Naive thymus-derived CD4-positive, alpha-beta T cell (primary cell): ENCODE data around the gene RBM5. TPM values are rescaled to one million over a fixed set of nuclear protein-coding genes. Genes with fewer than 3 reads are reported as not detected.
"Not testable (repeated sequence)": the region's sequence is repeated elsewhere in the genome, so short reads cannot be mapped to it uniquely, and the experiment has no call there.

Experiments used
- ATAC-seq: fragments of 150-1000 bp; cut with Tn5 transposase; 2 replicates; pipeline ENCODE4 v1.10.0; 2021; ENCODE audit warnings: mild to moderate bottlenecking, moderate library complexity
- CTCF ChIA-PET: fragments of 350-600 bp; sonication (Branson Sonifier 250); formaldehyde crosslinking; loops from one replicate; lab custom pipeline; 2021; ENCODE audit warnings: antibody characterized with exemption; lab: Charles Lee
- POLR2A ChIA-PET: fragments of 350-600 bp; sonication (Branson Sonifier 250); formaldehyde crosslinking; loops from one replicate; lab custom pipeline; 2021; ENCODE audit warnings: antibody characterized with exemption, inconsistent platforms; lab: Charles Lee
- DNase-seq, 9 donors: peaks; one replicate each; pipeline versions ENCODE4 v3.0.0 to v3.0.0-alpha.2; 2020 to 2022; ENCODE audit warnings: mixed read lengths in 1 of 9
- H3K27ac ChIP-seq: one replicate; pipeline ENCODE4 v1.7.0; 2013; ENCODE audit warnings: mild to moderate bottlenecking, low read depth, low read length, moderate library complexity
- H3K27me3 ChIP-seq, 2 donors: one replicate each; pipeline ENCODE4 v1.7.0; 2013; ENCODE audit warnings: low read length in 2 of 2, mild to moderate bottlenecking in 2 of 2, moderate library complexity in 2 of 2; ENCODE audit not compliant: control insufficient read depth in 2 of 2, insufficient read depth in 2 of 2
- H3K36me3 ChIP-seq, 3 experiments: 1 replicate in 2 of 3; 2 replicates in 1 of 3; pipeline ENCODE4 v1.7.0; 2013; ENCODE audit warnings: low read length in 3 of 3, mild to moderate bottlenecking in 3 of 3, moderate library complexity in 1 of 3; ENCODE audit not compliant: insufficient read depth in 3 of 3, control insufficient read depth in 2 of 3
- H3K4me1 ChIP-seq, 2 donors: one replicate each; pipeline ENCODE4 v1.7.0; 2013; ENCODE audit warnings: low read length in 2 of 2, mild to moderate bottlenecking in 2 of 2, moderate library complexity in 1 of 2; ENCODE audit not compliant: control insufficient read depth in 2 of 2, insufficient read depth in 2 of 2
- H3K4me3 ChIP-seq: 2 replicates; pipeline ENCODE4 v1.7.0; 2013; ENCODE audit warnings: mild to moderate bottlenecking, low read length
- H3K9me3 ChIP-seq, 3 experiments: 1 replicate in 2 of 3; 2 replicates in 1 of 3; pipeline ENCODE4 v1.7.0; 2013; ENCODE audit warnings: low read length in 3 of 3; ENCODE audit not compliant: control insufficient read depth in 2 of 3
- H3K27ac Mint-ChIP-seq, 9 donors: one replicate each; pipeline ENCODE4 v1.8.0; 2020 to 2022; ENCODE audit warnings: mixed read lengths in 9 of 9, mild to moderate bottlenecking in 8 of 9, moderate library complexity in 5 of 9, inconsistent platforms in 2 of 9
- H3K27me3 Mint-ChIP-seq, 5 donors: one replicate each; pipeline ENCODE4 v1.8.0; 2021 to 2022; ENCODE audit warnings: mixed read lengths in 5 of 5, mild to moderate bottlenecking in 1 of 5
- H3K36me3 Mint-ChIP-seq, 5 donors: one replicate each; pipeline ENCODE4 v1.8.0; 2020 to 2022; ENCODE audit warnings: mixed read lengths in 5 of 5, mild to moderate bottlenecking in 3 of 5, inconsistent platforms in 1 of 5
- H3K4me1 Mint-ChIP-seq, 7 donors: one replicate each; pipeline ENCODE4 v1.8.0; 2020 to 2022; ENCODE audit warnings: mixed read lengths in 7 of 7, mild to moderate bottlenecking in 3 of 7, inconsistent platforms in 1 of 7
- H3K4me3 Mint-ChIP-seq, 10 donors: one replicate each; pipeline ENCODE4 v1.8.0; 2020 to 2022; ENCODE audit warnings: mild to moderate bottlenecking in 10 of 10, mixed read lengths in 10 of 10, moderate library complexity in 6 of 10, inconsistent platforms in 2 of 10
- H3K9me3 Mint-ChIP-seq, 11 donors: one replicate each; pipeline ENCODE4 v1.8.0; 2020 to 2022; ENCODE audit warnings: mixed read lengths in 11 of 11, mild to moderate bottlenecking in 4 of 11, inconsistent platforms in 1 of 11, moderate library complexity in 1 of 11
- intact Hi-C, 2 donors: fragments of 100-400 bp; cut with micrococcal nuclease; formaldehyde crosslinking; loops; one replicate each; pipeline ENCODE4 v1.15.1; 2023
- polyA plus RNA-seq, 2 donors: library from polyadenylated mRNA; unstranded; fragments of 300-500 nt; fragmentation: Illumina TruSeq; gene quantifications; one replicate each; pipeline ENCODE4 v1.2.3, GENCODE V29; 2021
- total RNA-seq, 6 experiments: library from RNA in 5 of 6; stranded (reverse) in 5 of 6; gene quantifications; 1 replicate in 5 of 6; 2 replicates in 1 of 6; pipeline ENCODE4 v1.2.3 and lab custom pipeline; 2021 to 2026

Gene RBM5
- total and polyA plus RNA-seq, 7 experiments from 2014 or later = 45.6 to 420 (median 320) TPM

DNA sequence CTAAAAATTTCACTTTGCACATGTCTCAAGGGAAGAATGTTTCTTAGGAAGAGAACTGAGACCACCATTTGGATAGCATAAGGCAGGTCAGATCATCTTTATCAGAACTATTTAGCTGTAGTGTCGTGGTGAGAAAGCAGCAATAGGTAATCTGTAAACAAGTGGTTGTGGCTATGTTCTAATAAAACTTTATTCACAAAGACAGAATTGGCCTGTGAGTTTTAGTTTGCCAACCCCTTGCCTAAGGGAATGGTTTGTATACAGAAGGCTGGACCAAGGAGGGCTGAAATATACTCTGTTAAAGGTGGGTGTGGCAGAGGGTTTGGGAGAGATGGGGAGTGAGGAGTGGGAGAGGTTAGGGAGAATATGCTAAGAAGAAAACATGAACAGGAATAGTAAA lies 10.6 kb upstream of the RBM5 start:
- H3K27ac Mint-ChIP-seq = peak overlapping the region in 8 of 9 donors; percentile 44 to 87 (median 73)
- Histone ChIP-seq H3K27ac (no peak overlapping the region), H3K36me3 (peaks cover 0 to 43% (median 0%) of the 10 kb centered on the region in 3 experiments), H3K9me3 (no peaks in the 10 kb centered on the region), H3K27me3 (no peaks in the 10 kb centered on the region), H3K4me1 (peaks cover 4 to 12% of the 10 kb centered on the region in 2 donors), H3K4me3 (no peak overlapping the region)
- H3K9me3 Mint-ChIP-seq = peaks cover 0 to 1% (median 0%) of the 10 kb centered on the region in 11 donors
- H3K36me3 Mint-ChIP-seq = peaks cover 9 to 30% (median 17%) of the 10 kb centered on the region in 5 donors
- H3K4me3 Mint-ChIP-seq = no peak overlapping the region
- ATAC-seq (no peak), DNase-seq (no peak)
- no peaks in the 10 kb centered on the region for H3K27me3 Mint-ChIP-seq
- intact Hi-C loops = no loop called here
- ChIA-PET POLR2A (interaction anchor here (1.0 kb wide), 1 partner anchor 22 kb away, joined by 4 read pairs; no protein-coding TSS in a partner anchor), CTCF (no interaction called here)
- peaks cover 3 to 13% (median 11%) of the 10 kb centered on the region in 7 donors for H3K4me1 Mint-ChIP-seq

GRCh38 chr3:50078622-50079021 lies 10.1 kb upstream of the RBM5 start:
- Mint-ChIP-seq H3K27me3 (no peaks in the 10 kb centered on the region), H3K4me1 (peaks cover 7 to 17% (median 16%) of the 10 kb centered on the region in 7 donors), H3K4me3 (no peak overlapping the region), H3K27ac (peak overlapping the region in 8 of 9 donors; percentile 44 to 87 (median 73)), H3K36me3 (peaks cover 9 to 25% (median 13%) of the 10 kb centered on the region in 5 donors), H3K9me3 (no peaks in the 10 kb centered on the region)
- Histone ChIP-seq H3K27me3 (no peaks in the 10 kb centered on the region), H3K4me3 (no peak overlapping the region), H3K27ac (no peak overlapping the region), H3K4me1 (peaks cover 7 to 16% of the 10 kb centered on the region in 2 donors), H3K9me3 (no peaks in the 10 kb centered on the region), H3K36me3 (peaks cover 0 to 37% (median 0%) of the 10 kb centered on the region in 3 experiments)
- ATAC-seq (no peak), DNase-seq (no peak)
- intact Hi-C loops = no loop called here
- ChIA-PET POLR2A (interaction anchor here (0.6 to 1.0 kb wide), 3 partner anchors 10 to 78 kb away, joined by 3 to 4 read pairs (median 3); partner anchors contain the start of gene RBM5), CTCF (no interaction called here)

- POLR2A ChIA-PET, DNase-seq, H3K27me3 ChIP-seq, H3K27ac ChIP-seq, H3K9me3 Mint-ChIP-seq, H3K9me3 ChIP-seq, H3K27me3 Mint-ChIP-seq, CTCF ChIA-PET, H3K36me3 Mint-ChIP-seq, H3K36me3 ChIP-seq, H3K4me3 Mint-ChIP-seq, H3K27ac Mint-ChIP-seq, H3K4me3 ChIP-seq, ATAC-seq: not testable (repeated sequence)
- H3K4me1 Mint-ChIP-seq = peaks cover 13 to 26% (median 21%) of the 10 kb centered on the region in 7 donors
- peaks cover 7 to 20% of the 10 kb centered on the region in 2 donors for H3K4me1 ChIP-seq
- intact Hi-C loops = loop anchor here in 1 of 2 donors (5.0 to 10.0 kb wide), 3 partner anchors 210 to 670 kb away; partner anchors contain the start of genes C3orf18, HEMK1, HYAL3 and IFRD2
Observed at GRCh38 chr3:50084951-50085350, 3.8 kb upstream of the RBM5 start.

GRCh38 chr3:50089609-50089945 lies 858 bp downstream of the RBM5 start:
- Mint-ChIP-seq H3K4me3 (peak overlapping the region; percentile 94 to 98 (median 96)), H3K27me3 (no peaks in the 10 kb centered on the region), H3K4me1 (peaks cover 24 to 39% (median 32%) of the 10 kb centered on the region in 7 donors), H3K9me3 (no peaks in the 10 kb centered on the region), H3K27ac (peak overlapping the region; percentile 94 to 99 (median 97)), H3K36me3 (peaks cover 7 to 26% (median 23%) of the 10 kb centered on the region in 5 donors)
- Histone ChIP-seq H3K27ac (peak overlapping the region; percentile 98), H3K4me1 (peaks cover 16 to 23% of the 10 kb centered on the region in 2 donors), H3K27me3 (no peaks in the 10 kb centered on the region), H3K36me3 (peaks cover 18 to 50% (median 34%) of the 10 kb centered on the region in 3 experiments), H3K4me3 (peak overlapping the region; percentile 88), H3K9me3 (no peaks in the 10 kb centered on the region)
- DNase-seq (no peak), ATAC-seq (no peak)
- ChIA-PET POLR2A (interaction anchor here (0.7 to 2.0 kb wide), 4 partner anchors 11 to 749 kb away, joined by 4 to 17 read pairs (median 6); no protein-coding TSS in a partner anchor), CTCF (interaction anchor here (0.7 kb wide), 1 partner anchor 9 kb away, joined by 3 read pairs; no protein-coding TSS in a partner anchor)
- intact Hi-C loops = loop anchor here (2.0 to 10.0 kb wide), 9 partner anchors 149 to 675 kb away; partner anchors contain the start of genes RBM6 (in 2 of the 2), TRAIP (in 2 of the 2), C3orf18 (in 1 of the 2) and HEMK1 (in 1 of the 2)

DNA sequence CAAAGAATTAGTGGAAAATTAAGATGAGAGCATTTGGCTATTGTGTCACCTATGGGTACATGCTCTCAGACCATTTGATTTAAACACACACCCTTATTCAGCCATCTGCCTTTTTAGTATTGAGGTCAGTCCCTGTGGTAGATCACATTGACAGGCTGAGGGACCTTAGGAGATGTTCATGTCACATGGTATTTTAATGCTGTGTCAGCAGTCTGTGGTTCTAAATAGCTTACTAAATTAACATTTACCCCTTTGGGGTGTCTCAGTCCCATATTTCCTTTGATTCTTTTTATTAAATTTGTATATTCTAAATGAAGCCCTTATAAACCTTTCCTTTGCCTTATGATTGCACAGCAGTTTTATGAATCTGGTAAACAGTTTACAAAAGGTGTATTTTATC lies 2.3 kb downstream of the RBM5 start:
- POLR2A ChIA-PET = interaction anchor here (2.0 kb wide), 1 partner anchor 10 kb away, joined by 17 read pairs; no protein-coding TSS in a partner anchor
- no peak overlapping the region for H3K4me3 ChIP-seq
- no peaks in the 10 kb centered on the region for H3K9me3 Mint-ChIP-seq
- H3K36me3 Mint-ChIP-seq = peaks cover 12 to 36% (median 31%) of the 10 kb centered on the region in 5 donors
- peak overlapping the region; percentile 94 to 98 (median 96) for H3K4me3 Mint-ChIP-seq
- ATAC-seq (no peak), DNase-seq (no peak)
- H3K9me3 ChIP-seq = no peaks in the 10 kb centered on the region
- CTCF ChIA-PET = no interaction called here
- no peaks in the 10 kb centered on the region for H3K27me3 Mint-ChIP-seq
- H3K4me1 Mint-ChIP-seq = peaks cover 24 to 51% (median 40%) of the 10 kb centered on the region in 7 donors
- intact Hi-C loops = no loop called here
- peak overlapping the region in 8 of 9 donors; percentile 94 to 99 (median 98) for H3K27ac Mint-ChIP-seq
- peak overlapping the region; percentile 98 for H3K27ac ChIP-seq
- H3K36me3 ChIP-seq = peaks cover 22 to 64% (median 48%) of the 10 kb centered on the region in 3 experiments
- H3K27me3 ChIP-seq = no peaks in the 10 kb centered on the region
- peaks cover 16 to 23% of the 10 kb centered on the region in 2 donors for H3K4me1 ChIP-seq

DNA sequence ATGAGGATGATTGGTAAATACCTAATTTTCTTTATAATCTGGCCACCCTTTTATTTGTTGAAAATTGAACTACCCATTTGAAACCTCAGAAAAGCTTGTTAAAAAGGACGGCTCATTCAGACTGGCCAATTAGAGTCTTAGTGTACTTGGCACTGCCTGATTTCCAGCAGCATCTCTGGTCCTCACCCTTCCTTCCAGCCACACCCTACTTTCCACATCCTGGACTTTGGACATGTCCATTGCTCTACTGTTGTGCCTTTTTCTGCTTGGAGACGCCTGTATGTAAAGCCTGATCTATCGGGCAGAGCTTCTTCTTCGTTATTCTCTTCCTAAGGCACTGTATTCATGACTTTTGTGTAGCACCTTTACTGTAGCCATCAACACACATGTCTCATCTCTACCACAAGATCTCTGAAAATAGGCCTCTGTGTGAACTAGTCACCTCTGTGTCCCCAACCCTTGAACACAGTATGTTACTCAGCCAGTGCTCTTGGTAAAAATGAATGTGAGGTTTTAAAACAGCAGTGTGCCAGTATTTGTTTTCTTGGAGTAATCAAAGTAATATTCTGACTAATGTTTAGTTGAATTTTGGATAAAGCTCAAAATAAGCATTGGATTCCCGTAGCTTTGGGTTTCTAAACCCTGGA lies 6.8 kb downstream of the RBM5 start:
- POLR2A ChIA-PET = interaction anchor here (1.0 to 1.5 kb wide), 3 partner anchors 16 to 24 kb away, joined by 3 to 9 read pairs (median 5); no protein-coding TSS in a partner anchor
- no peak overlapping the region for H3K4me3 ChIP-seq
- intact Hi-C loops = no loop called here
- no peaks in the 10 kb centered on the region for H3K9me3 ChIP-seq
- Mint-ChIP-seq H3K27ac (peak overlapping the region in 6 of 9 donors; percentile 10 to 65 (median 42)), H3K4me3 (no peak overlapping the region), H3K27me3 (no peaks in the 10 kb centered on the region), H3K9me3 (no peaks in the 10 kb centered on the region), H3K4me1 (peaks cover 14 to 45% (median 37%) of the 10 kb centered on the region in 7 donors), H3K36me3 (peaks cover 9 to 50% (median 37%) of the 10 kb centered on the region in 5 donors)
- DNase-seq = no peak
- peaks cover 10 to 14% of the 10 kb centered on the region in 2 donors for H3K4me1 ChIP-seq
- no peaks in the 10 kb centered on the region for H3K27me3 ChIP-seq
- CTCF ChIA-PET = interaction anchor here (0.6 to 1.0 kb wide), 2 partner anchors 26 to 256 kb away, joined by 3 to 4 read pairs; no protein-coding TSS in a partner anchor
- peak overlapping the region; percentile 3 for H3K27ac ChIP-seq
- H3K36me3 ChIP-seq = peaks cover 34 to 94% (median 70%) of the 10 kb centered on the region in 3 experiments
- no peak for ATAC-seq
